ENCODE measurements around the gene PALLD. TPM values are rescaled to one million over a fixed set of nuclear protein-coding genes. Genes with fewer than 3 reads are reported as not detected.
A peak's percentile ranks its signal among the peaks of the same experiment; 100 is the strongest.

Gene PALLD
- total RNA-seq, 1 donor from 2014 or later, result 69.2 TPM

DNA sequence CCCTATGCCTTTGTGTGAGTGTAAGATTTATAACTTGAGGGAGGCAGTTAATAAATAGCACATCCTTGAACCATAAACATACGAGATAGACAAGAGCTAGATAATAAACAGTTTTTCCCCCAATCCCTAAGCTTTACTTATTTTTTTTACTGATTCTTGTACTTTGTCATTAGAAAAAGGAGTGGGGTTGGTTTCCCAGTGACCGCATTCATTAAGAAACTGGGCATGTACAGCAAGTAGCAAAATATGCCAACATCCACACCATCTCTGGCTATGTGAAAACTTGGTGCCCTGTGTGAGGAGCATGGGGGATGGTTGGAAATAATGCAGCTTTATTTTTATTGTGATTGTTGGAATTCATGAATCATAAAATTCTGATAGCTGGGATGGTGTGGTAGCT lies 337.0 kb downstream of the PALLD start:
- no peak for FAIRE-seq
- H3K4me3 ChIP-seq (ENCODE audit: low read depth, low read length), result peak overlapping the region; percentile 100
- no peak for DNase-seq (ENCODE audit: low read depth)

DNA sequence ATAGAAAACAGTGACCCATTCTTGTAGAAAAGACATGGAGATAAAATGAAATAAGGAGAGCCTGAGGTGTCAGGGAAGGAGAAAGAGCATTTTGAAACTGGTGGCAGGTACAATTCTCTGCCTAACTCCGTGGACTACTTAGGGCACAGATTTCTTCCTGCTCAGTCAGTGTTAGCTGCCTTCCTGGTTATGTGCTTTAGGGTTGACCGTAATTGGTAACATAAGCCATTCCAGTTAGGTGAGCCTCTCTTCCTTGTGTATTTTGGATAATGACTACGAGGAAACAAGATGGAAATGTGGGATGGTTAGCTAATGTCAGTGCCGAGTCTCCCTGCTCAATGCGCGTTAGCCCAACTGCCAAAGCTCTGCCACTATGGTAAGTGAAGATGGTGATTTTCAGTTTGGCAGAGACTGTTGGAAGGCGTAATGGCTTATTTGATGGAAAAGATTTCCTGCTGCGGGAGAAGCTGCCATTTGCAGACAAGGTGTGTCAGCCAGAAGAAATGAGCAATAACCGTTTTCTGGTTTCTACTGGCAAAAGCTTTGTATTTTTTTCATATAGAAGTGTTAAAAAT lies 339.1 kb downstream of the PALLD start:
- peak; percentile 40 for FAIRE-seq
- H3K4me3 ChIP-seq (ENCODE audit: low read depth, low read length), result no peak overlapping the region
- no peak for DNase-seq (ENCODE audit: low read depth)
- H3K36me3 ChIP-seq (ENCODE audit: control insufficient read depth, insufficient read depth, low read length), result peaks cover 12% of the 10 kb centered on the region
- H3K27me3 ChIP-seq (ENCODE audit: control insufficient read depth, insufficient read depth, low read length), result no peaks in the 10 kb centered on the region
- TF ChIP-seq, protein P1, sequence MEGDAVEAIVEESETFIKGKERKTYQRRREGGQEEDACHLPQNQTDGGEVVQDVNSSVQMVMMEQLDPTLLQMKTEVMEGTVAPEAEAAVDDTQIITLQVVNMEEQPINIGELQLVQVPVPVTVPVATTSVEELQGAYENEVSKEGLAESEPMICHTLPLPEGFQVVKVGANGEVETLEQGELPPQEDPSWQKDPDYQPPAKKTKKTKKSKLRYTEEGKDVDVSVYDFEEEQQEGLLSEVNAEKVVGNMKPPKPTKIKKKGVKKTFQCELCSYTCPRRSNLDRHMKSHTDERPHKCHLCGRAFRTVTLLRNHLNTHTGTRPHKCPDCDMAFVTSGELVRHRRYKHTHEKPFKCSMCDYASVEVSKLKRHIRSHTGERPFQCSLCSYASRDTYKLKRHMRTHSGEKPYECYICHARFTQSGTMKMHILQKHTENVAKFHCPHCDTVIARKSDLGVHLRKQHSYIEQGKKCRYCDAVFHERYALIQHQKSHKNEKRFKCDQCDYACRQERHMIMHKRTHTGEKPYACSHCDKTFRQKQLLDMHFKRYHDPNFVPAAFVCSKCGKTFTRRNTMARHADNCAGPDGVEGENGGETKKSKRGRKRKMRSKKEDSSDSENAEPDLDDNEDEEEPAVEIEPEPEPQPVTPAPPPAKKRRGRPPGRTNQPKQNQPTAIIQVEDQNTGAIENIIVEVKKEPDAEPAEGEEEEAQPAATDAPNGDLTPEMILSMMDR (IDR thresholded peaks at IDR 0.05; ENCODE audit: insufficient read depth, low read length, severe bottlenecking), result no peak

More for the DNA sequence above, 337.0 kb downstream of the PALLD start:
- no peaks in the 10 kb centered on the region for H3K27me3 ChIP-seq (ENCODE audit: control insufficient read depth, insufficient read depth, low read length)
- peaks cover 12% of the 10 kb centered on the region for H3K36me3 ChIP-seq (ENCODE audit: control insufficient read depth, insufficient read depth, low read length)
- TF ChIP-seq, protein P1 (IDR thresholded peaks at IDR 0.05; ENCODE audit: insufficient read depth, low read length, severe bottlenecking), result no peak

DNA sequence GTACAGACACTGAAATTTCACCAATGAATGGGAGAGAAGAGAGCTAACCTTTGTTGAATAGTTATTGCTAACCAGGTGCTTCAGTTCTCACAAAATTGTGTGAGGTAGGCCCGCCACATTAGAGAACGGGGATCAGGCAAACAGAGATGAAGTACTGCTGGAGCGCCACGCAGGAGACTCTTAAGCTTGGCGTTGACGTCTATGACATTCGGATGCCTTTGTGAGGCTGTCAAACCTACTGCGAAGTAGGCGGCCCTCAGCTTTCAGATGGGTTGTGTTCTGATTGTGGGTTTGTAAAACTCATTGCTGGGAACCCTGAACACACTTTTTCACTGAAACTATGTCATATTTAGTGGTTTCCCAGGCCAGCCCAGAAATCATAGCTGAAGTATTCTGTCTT lies 339.6 kb downstream of the PALLD start:
- FAIRE-seq, result no peak
- no peak for DNase-seq (ENCODE audit: low read depth)
- TF ChIP-seq, protein P1 (IDR thresholded peaks at IDR 0.05; ENCODE audit: insufficient read depth, low read length, severe bottlenecking), result no peak
- H3K36me3 ChIP-seq (ENCODE audit: control insufficient read depth, insufficient read depth, low read length), result peaks cover 12% of the 10 kb centered on the region
- no peak overlapping the region for H3K4me3 ChIP-seq (ENCODE audit: low read depth, low read length)
- H3K27me3 ChIP-seq (ENCODE audit: control insufficient read depth, insufficient read depth, low read length), result no peaks in the 10 kb centered on the region

DNA sequence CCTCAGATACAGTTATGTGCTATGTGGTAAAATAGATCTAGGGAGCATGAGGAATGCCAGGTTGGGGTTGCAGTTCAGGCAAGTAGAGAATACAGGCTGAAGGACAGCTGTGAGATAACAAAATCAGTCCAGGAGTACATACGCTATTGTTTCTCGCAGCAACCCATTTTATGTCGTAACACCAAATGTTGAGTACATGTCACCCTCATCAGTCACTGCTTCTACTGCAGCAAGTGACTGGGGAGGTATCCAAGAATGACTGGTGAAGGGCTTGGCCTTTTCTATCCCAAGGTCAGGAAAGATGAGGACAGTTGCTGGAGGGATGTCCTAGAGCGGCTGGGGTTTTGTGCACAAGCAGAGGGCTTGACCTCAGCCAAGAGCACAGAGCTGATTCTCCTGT lies 341.1 kb downstream of the PALLD start:
- FAIRE-seq (no peak), DNase-seq (ENCODE audit: low read depth) (no peak)
- H3K36me3 ChIP-seq (ENCODE audit: control insufficient read depth, insufficient read depth, low read length), result peaks cover 14% of the 10 kb centered on the region
- no peak overlapping the region for H3K4me3 ChIP-seq (ENCODE audit: low read depth, low read length)
- no peaks in the 10 kb centered on the region for H3K27me3 ChIP-seq (ENCODE audit: control insufficient read depth, insufficient read depth, low read length)
- TF ChIP-seq, protein P1 (IDR thresholded peaks at IDR 0.05; ENCODE audit: insufficient read depth, low read length, severe bottlenecking), result no peak

DNA sequence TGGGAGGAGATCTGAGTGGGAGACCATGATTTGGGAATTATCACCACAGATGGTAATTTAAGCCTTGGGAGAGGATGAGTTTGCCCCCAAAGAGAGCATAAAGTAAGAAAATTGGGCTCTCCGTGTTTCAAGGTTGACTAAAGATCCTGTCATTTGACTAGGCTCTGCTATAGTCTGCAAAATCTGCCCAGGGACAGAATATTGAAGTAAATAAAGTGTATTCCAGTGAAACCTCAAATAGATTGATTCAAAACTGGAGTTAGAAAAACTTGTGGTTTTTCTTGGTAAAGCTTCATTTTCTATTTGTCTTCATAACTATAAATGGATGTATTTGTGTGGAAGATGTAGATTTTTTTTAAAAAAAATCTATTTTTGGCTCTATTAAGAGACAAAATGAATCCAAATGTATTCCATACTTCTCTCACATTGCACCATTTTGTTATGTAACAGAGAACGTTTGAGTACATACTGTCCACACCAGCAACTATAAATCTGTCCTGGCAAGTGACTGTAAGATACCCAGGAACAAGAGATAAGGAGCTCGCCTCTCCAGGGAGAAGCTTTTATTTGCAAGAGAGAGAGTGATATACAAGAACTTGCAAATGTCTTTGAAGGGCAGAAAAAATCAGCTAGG lies 343.0 kb downstream of the PALLD start:
- TF ChIP-seq, protein P1 (IDR thresholded peaks at IDR 0.05; ENCODE audit: insufficient read depth, low read length, severe bottlenecking), result no peak
- no peak for FAIRE-seq
- peaks cover 16% of the 10 kb centered on the region for H3K36me3 ChIP-seq (ENCODE audit: control insufficient read depth, insufficient read depth, low read length)

DNA sequence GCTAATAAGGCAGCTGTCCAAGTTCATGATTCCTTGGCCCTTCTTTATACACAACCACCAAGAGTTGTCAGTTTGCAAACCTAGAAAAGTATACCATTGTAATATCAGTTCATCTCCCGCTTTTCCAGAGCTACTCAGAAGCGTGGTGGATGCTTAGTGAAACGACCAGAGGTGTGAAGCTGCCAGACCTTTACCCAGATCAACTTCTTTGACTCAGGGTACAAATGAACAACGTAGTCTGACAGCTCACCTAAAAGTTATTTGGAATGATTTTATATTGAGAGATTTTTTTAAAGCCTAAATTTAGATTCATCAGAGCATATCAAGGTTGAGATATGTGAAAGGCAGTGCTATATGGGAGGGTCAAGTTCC lies 343.5 kb downstream of the PALLD start:
- peaks cover 17% of the 10 kb centered on the region for H3K36me3 ChIP-seq (ENCODE audit: control insufficient read depth, insufficient read depth, low read length)
- DNase-seq (ENCODE audit: low read depth) (no peak), FAIRE-seq (no peak)
- TF ChIP-seq, protein P1 (IDR thresholded peaks at IDR 0.05; ENCODE audit: insufficient read depth, low read length, severe bottlenecking), result no peak
- no peaks in the 10 kb centered on the region for H3K27me3 ChIP-seq (ENCODE audit: control insufficient read depth, insufficient read depth, low read length)
- H3K4me3 ChIP-seq (ENCODE audit: low read depth, low read length), result no peak overlapping the region

More for the DNA sequence above, 343.0 kb downstream of the PALLD start:
- H3K4me3 ChIP-seq (ENCODE audit: low read depth, low read length), result no peak overlapping the region
- H3K27me3 ChIP-seq (ENCODE audit: control insufficient read depth, insufficient read depth, low read length), result no peaks in the 10 kb centered on the region
- DNase-seq (ENCODE audit: low read depth), result no peak
